GM12878 (cell line): ENCODE measurements around the gene MOB2. TPM values are rescaled to one million over a fixed set of nuclear protein-coding genes. Genes with fewer than 3 reads are reported as not detected.
A peak's percentile ranks its signal among the peaks of the same experiment; 100 is the strongest.

Experiments used
- BACH1 ChIP-seq: fragments of 450-650 bp; IDR thresholded peaks from 2 replicates; pipeline ENCODE4 v1.6.1; 2017; ENCODE audit warnings: mild to moderate bottlenecking, borderline replicate concordance
- BHLHE40 ChIP-seq, 2 experiments: fragments of 450-650 bp in 1 of 2; IDR thresholded peaks; 2 replicates each; pipeline ENCODE4 v1.6.1; 2011 to 2017; ENCODE audit warnings: low read depth in 2 of 2, borderline replicate concordance in 1 of 2, improper control_type of control experiment in 1 of 2, low read length in 1 of 2, mild to moderate bottlenecking in 1 of 2
- CBX3 ChIP-seq: fragments of 200-600 bp; sonication (generic); IDR thresholded peaks from 2 replicates; pipeline ENCODE4 v1.6.1; 2016; ENCODE audit warnings: low read depth, borderline replicate concordance
- DPF2 ChIP-seq: fragments of 450-650 bp; IDR thresholded peaks from 2 replicates; pipeline ENCODE4 v1.6.1; 2017; ENCODE audit warnings: mild to moderate bottlenecking
- EED ChIP-seq: sonication (generic); IDR thresholded peaks from 2 replicates; pipeline ENCODE4 v1.6.1; 2016; ENCODE audit warnings: antibody characterized with exemption, low read depth
- EP300 ChIP-seq, 2 experiments: fragments of 150-350 bp in 1 of 2; IDR thresholded peaks; 2 replicates each; pipeline ENCODE4 v1.6.1; 2011 to 2012; ENCODE audit warnings: low read depth in 2 of 2, low read length in 2 of 2, borderline replicate concordance in 1 of 2, improper control_type of control experiment in 1 of 2, inconsistent platforms in 1 of 2; ENCODE audit not compliant: control insufficient read depth in 1 of 2
- GATAD2B ChIP-seq: fragments of 450-650 bp; conservative IDR thresholded peaks from 2 replicates; pipeline ENCODE4 v1.6.1; 2017; ENCODE audit warnings: low read depth, mild to moderate bottlenecking, moderate library complexity
- IKZF1 ChIP-seq: fragments of 450-650 bp; conservative IDR thresholded peaks from 2 replicates; pipeline ENCODE4 v1.6.1; 2017; ENCODE audit warnings: antibody characterized with exemption, mild to moderate bottlenecking
- KLF5 ChIP-seq: fragments of 450-650 bp; IDR thresholded peaks from 2 replicates; pipeline ENCODE4 v1.6.1; 2014; ENCODE audit warnings: mild to moderate bottlenecking; ENCODE audit not compliant: partially characterized antibody
- MLLT1 ChIP-seq: fragments of 450-650 bp; IDR thresholded peaks from 2 replicates; pipeline ENCODE4 v1.6.1; 2016; ENCODE audit warnings: mild to moderate bottlenecking
- MXI1 ChIP-seq: fragments of 150-350 bp; IDR thresholded peaks from 2 replicates; pipeline ENCODE4 v1.6.1; 2011; ENCODE audit warnings: low read depth, mild to moderate bottlenecking, inconsistent platforms, low read length, improper control_type of control experiment
- MYB ChIP-seq: fragments of 150-350 bp; IDR thresholded peaks from 2 replicates; pipeline ENCODE4 v1.6.1; 2014; ENCODE audit warnings: mild to moderate bottlenecking, low read depth, low read length, borderline replicate concordance
- NBN ChIP-seq: fragments of 450-650 bp; IDR thresholded peaks from 2 replicates; pipeline ENCODE4 v1.6.1; 2016
- NR2F1 ChIP-seq: fragments of 450-650 bp; conservative IDR thresholded peaks from 2 replicates; pipeline ENCODE4 v1.6.1; 2017; ENCODE audit warnings: mild to moderate bottlenecking
- POLR2AphosphoS5 ChIP-seq: IDR thresholded peaks from 2 replicates; pipeline ENCODE4 v1.6.1; 2011; ENCODE audit warnings: mild to moderate bottlenecking, low read length, inconsistent platforms
- POU2F2 ChIP-seq: IDR thresholded peaks from 3 replicates; pipeline ENCODE4 v1.6.1; 2011; ENCODE audit warnings: low read depth, mild to moderate bottlenecking, low read length, borderline replicate concordance
- RAD51 ChIP-seq: fragments of 450-650 bp; IDR thresholded peaks from 2 replicates; pipeline ENCODE4 v1.6.1; 2016; ENCODE audit warnings: moderate library complexity, mild to moderate bottlenecking, inconsistent platforms
- RUNX3 ChIP-seq: IDR thresholded peaks from 2 replicates; pipeline ENCODE4 v1.6.1; 2012; ENCODE audit warnings: low read length, inconsistent platforms
- SMAD1 ChIP-seq: fragments of 450-650 bp; IDR thresholded peaks from 2 replicates; pipeline ENCODE4 v1.6.1; 2018; ENCODE audit warnings: mild to moderate bottlenecking, low read depth; ENCODE audit not compliant: partially characterized antibody
- SUZ12 ChIP-seq: fragments of 200-600 bp; sonication (generic); IDR thresholded peaks from one replicate; pipeline ENCODE4 v1.6.1; 2018; ENCODE audit warnings: antibody characterized with exemption, mild to moderate bottlenecking; ENCODE audit not compliant: unreplicated experiment
- TBL1XR1 ChIP-seq: IDR thresholded peaks from 2 replicates; pipeline ENCODE4 v1.6.1; 2012; ENCODE audit warnings: low read depth, low read length, improper control_type of control experiment
- TCF3 ChIP-seq: IDR thresholded peaks from 2 replicates; pipeline ENCODE4 v1.6.1; 2012; ENCODE audit warnings: low read depth, mild to moderate bottlenecking, low read length, borderline replicate concordance; ENCODE audit not compliant: insufficient read depth
- ZNF207 ChIP-seq: fragments of 450-650 bp; IDR thresholded peaks from 2 replicates; pipeline ENCODE4 v1.6.1; 2014; ENCODE audit warnings: antibody characterized with exemption, mild to moderate bottlenecking, borderline replicate concordance
- polyA plus RNA-seq, 11 experiments: library from polyadenylated mRNA; depleted of rRNA in 4 of 11; unstranded in 6 of 11; stranded (reverse) in 5 of 11; fragments of >200 nt; fragmentation: Nextera tagmentation in 4 of 11; fragmentation: Illumina TruSeq in 1 of 11; extraction: Ambion mirVana in 4 of 11; extraction: Trizol in 1 of 11; gene quantifications; 1 replicate in 1 of 11; 2 replicates in 10 of 11; pipeline versions ENCODE4 v1.2.1 to v1.2.3, GENCODE V29; 2011 to 2016; ENCODE audit warnings: inconsistent platforms in 2 of 11, missing spikeins in 2 of 11, low read depth in 1 of 11
- total RNA-seq, 4 experiments: library from RNA; depleted of rRNA in 3 of 4; stranded (reverse); fragments of >200 nt in 3 of 4; fragmentation: Illumina TruSeq in 1 of 4; extraction: Trizol in 1 of 4; gene quantifications; 2 replicates each; pipeline versions ENCODE4 v1.2.1 to v1.2.3, GENCODE V29; 2013 to 2021
- TF ChIP-seq, protein P1 (sequence below): fragments of 450-650 bp; conservative IDR thresholded peaks from 2 replicates; pipeline ENCODE4 v1.6.1; 2017; ENCODE audit warnings: mild to moderate bottlenecking, moderate library complexity
- TF ChIP-seq, protein P2 (sequence below): fragments of 150-350 bp; IDR thresholded peaks from 2 replicates; pipeline ENCODE4 v1.6.1; 2014; ENCODE audit warnings: mild to moderate bottlenecking, low read depth, low read length

Gene MOB2
- total and polyA plus RNA-seq, 10 of the 15 experiments (the other 5 are each of a cell fraction or from before 2014, with no cell fraction given), result 0.10 to 34.6 (median 15.5) TPM

- TF ChIP-seq, protein P1, sequence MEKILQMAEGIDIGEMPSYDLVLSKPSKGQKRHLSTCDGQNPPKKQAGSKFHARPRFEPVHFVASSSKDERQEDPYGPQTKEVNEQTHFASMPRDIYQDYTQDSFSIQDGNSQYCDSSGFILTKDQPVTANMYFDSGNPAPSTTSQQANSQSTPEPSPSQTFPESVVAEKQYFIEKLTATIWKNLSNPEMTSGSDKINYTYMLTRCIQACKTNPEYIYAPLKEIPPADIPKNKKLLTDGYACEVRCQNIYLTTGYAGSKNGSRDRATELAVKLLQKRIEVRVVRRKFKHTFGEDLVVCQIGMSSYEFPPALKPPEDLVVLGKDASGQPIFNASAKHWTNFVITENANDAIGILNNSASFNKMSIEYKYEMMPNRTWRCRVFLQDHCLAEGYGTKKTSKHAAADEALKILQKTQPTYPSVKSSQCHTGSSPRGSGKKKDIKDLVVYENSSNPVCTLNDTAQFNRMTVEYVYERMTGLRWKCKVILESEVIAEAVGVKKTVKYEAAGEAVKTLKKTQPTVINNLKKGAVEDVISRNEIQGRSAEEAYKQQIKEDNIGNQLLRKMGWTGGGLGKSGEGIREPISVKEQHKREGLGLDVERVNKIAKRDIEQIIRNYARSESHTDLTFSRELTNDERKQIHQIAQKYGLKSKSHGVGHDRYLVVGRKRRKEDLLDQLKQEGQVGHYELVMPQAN, result 0 out of 2 replicates have a peak, but pooled peaks have one; percentile 34
- peak; percentile 99 to 100 for TF ChIP-seq BHLHE40 (IDR thresholded peaks at IDR 0.05; ENCODE audit: borderline replicate concordance in 1 of 2, low read depth in 2 of 2, low read length in 1 of 2)
- TF ChIP-seq NR2F1, result peak; percentile 79
- peak; percentile 43; the same call in 1 of the 3 replicates for TF ChIP-seq POU2F2
- peak; percentile 92 for TF ChIP-seq GATAD2B
- TF ChIP-seq, protein P2, sequence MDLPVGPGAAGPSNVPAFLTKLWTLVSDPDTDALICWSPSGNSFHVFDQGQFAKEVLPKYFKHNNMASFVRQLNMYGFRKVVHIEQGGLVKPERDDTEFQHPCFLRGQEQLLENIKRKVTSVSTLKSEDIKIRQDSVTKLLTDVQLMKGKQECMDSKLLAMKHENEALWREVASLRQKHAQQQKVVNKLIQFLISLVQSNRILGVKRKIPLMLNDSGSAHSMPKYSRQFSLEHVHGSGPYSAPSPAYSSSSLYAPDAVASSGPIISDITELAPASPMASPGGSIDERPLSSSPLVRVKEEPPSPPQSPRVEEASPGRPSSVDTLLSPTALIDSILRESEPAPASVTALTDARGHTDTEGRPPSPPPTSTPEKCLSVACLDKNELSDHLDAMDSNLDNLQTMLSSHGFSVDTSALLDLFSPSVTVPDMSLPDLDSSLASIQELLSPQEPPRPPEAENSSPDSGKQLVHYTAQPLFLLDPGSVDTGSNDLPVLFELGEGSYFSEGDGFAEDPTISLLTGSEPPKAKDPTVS, result no peak
- no peak for TF ChIP-seq TBL1XR1
- no peak for TF ChIP-seq ZNF207
- TF ChIP-seq SUZ12, result no peak
- peak; percentile 79 for TF ChIP-seq IKZF1
- TF ChIP-seq MYB, result peak; percentile 56; the same call in 1 of the 2 replicates
- TF ChIP-seq EED, result 0 out of 2 replicates have a peak, but pooled peaks have one; percentile 31
- no peak for TF ChIP-seq CBX3
- TF ChIP-seq SMAD1, result peak; percentile 50
- TF ChIP-seq EP300 (IDR thresholded peaks at IDR 0.05; ENCODE audit: borderline replicate concordance in 1 of 2, control insufficient read depth in 1 of 2, low read depth in 2 of 2, low read length in 2 of 2), result peak in 1 of 2 experiments; percentile 64; a peak in 2 of 4 replicates
- TF ChIP-seq DPF2, result peak; percentile 74
- TF ChIP-seq BACH1, result peak; percentile 71; the same call in 1 of the 2 replicates
- peak; percentile 58 for TF ChIP-seq POLR2AphosphoS5
- peak; percentile 81 for TF ChIP-seq NBN
- TF ChIP-seq MLLT1, result 0 out of 2 replicates have a peak, but pooled peaks have one; percentile 61
- 0 out of 2 replicates have a peak, but pooled peaks have one; percentile 28 for TF ChIP-seq MXI1
- peak; percentile 74 for TF ChIP-seq RUNX3
- peak; percentile 17 for TF ChIP-seq KLF5
- TF ChIP-seq RAD51, result peak; percentile 94
- peak; percentile 77; the same call in 1 of the 2 replicates for TF ChIP-seq TCF3
Measured at GRCh38 chr11:1521382-1522080, 35.0 kb upstream of the MOB2 start (continued).
